GM23248 (cell line): ENCODE data around the gene UMOD. TPM values are rescaled to one million over a fixed set of nuclear protein-coding genes. Genes with fewer than 3 reads are reported as not detected.

ENCODE experiments used
- DNase-seq: peaks from one replicate; pipeline ENCODE4 v3.0.0-alpha.2; 2015
- H2AFZ ChIP-seq: fragments of 200-600 bp; sonication (generic); 2 replicates; pipeline ENCODE4 v1.6.1; 2016; ENCODE audit warnings: antibody characterized with exemption
- H3F3A ChIP-seq: fragments of 200-600 bp; sonication (generic); 2 replicates; pipeline ENCODE4 v1.6.1; 2016; ENCODE audit warnings: mild to moderate bottlenecking, antibody characterized with exemption, mixed run types; ENCODE audit not compliant: insufficient read depth
- H3K27ac ChIP-seq: fragments of 200-600 bp; sonication (generic); 2 replicates; pipeline ENCODE4 v1.5.1; 2016; ENCODE audit warnings: mild to moderate bottlenecking
- H3K27me3 ChIP-seq: fragments of 200-600 bp; sonication (generic); replicated peaks from 2 replicates; pipeline ENCODE4 v1.6.1; 2016; ENCODE audit warnings: mild to moderate bottlenecking; ENCODE audit not compliant: insufficient read depth
- H3K36me3 ChIP-seq: fragments of 200-600 bp; sonication (generic); 2 replicates; pipeline ENCODE4 v1.6.1; 2016; ENCODE audit warnings: low read depth, mild to moderate bottlenecking
- H3K4me1 ChIP-seq: fragments of 200-600 bp; sonication (generic); 2 replicates; pipeline ENCODE4 v1.6.1; 2016; ENCODE audit warnings: mild to moderate bottlenecking; ENCODE audit not compliant: insufficient read depth
- H3K4me2 ChIP-seq: fragments of 200-600 bp; sonication (generic); one replicate; pipeline ENCODE4 v1.6.1; 2016; ENCODE audit warnings: mild to moderate bottlenecking; ENCODE audit not compliant: unreplicated experiment
- H3K4me3 ChIP-seq: fragments of 200-600 bp; sonication (generic); 2 replicates; pipeline ENCODE4 v1.5.1; 2016; ENCODE audit warnings: mild to moderate bottlenecking
- H3K79me2 ChIP-seq: fragments of 200-600 bp; sonication (generic); 2 replicates; pipeline ENCODE4 v1.6.1; 2016; ENCODE audit warnings: mild to moderate bottlenecking; ENCODE audit not compliant: insufficient read depth
- H3K9ac ChIP-seq: fragments of 200-600 bp; sonication (generic); 2 replicates; pipeline ENCODE4 v1.6.1; 2016; ENCODE audit warnings: mild to moderate bottlenecking
- H3K9me2 ChIP-seq: fragments of 200-600 bp; sonication (generic); 2 replicates; pipeline ENCODE4 v1.6.1; 2016; ENCODE audit warnings: mixed run types, mild to moderate bottlenecking, moderate library complexity; ENCODE audit not compliant: insufficient read depth
- H3K9me3 ChIP-seq: fragments of 200-600 bp; sonication (generic); one replicate; pipeline ENCODE4 v1.6.1; 2017; ENCODE audit warnings: low read depth
- H4K20me1 ChIP-seq: fragments of 200-600 bp; sonication (generic); 2 replicates; pipeline ENCODE4 v1.6.0; 2016; ENCODE audit not compliant: insufficient read depth
- EZH2 ChIP-seq: fragments of 200-600 bp; sonication (generic); IDR thresholded peaks from 2 replicates; pipeline ENCODE4 v1.6.1; 2018; ENCODE audit warnings: antibody characterized with exemption, mild to moderate bottlenecking; ENCODE audit not compliant: insufficient read depth, poor library complexity, severe bottlenecking
- EZH2phosphoT487 ChIP-seq: fragments of 200-600 bp; sonication (generic); IDR thresholded peaks from 2 replicates; pipeline ENCODE4 v1.6.1; 2018; ENCODE audit warnings: antibody characterized with exemption, moderate library complexity, mild to moderate bottlenecking, low read depth; ENCODE audit not compliant: insufficient read depth
- WGBS, 2 experiments: methylation state at CpG; one replicate each; pipeline ENCODE4 v1.1.6; 2015 to 2017; ENCODE audit warnings: low lambda C conversion rate in 2 of 2, low coverage in 1 of 2; ENCODE audit errors: missing lambda C conversion rate in 2 of 2; 5-methylcytosine and 5-hydroxymethylcytosine counted together
- in situ Hi-C: fragments of 300-500 bp; cut with MboI; formaldehyde crosslinking; loops from 2 replicates; pipeline ENCODE4 v1.15.0; 2020
- polyA plus RNA-seq: library from polyadenylated mRNA; unstranded; fragments of >200 nt; fragmentation: Nextera tagmentation; extraction: Ambion mirVana; gene quantifications from 2 replicates; pipeline ENCODE4 v1.2.1, GENCODE V29; 2016
- total RNA-seq: library from RNA; depleted of rRNA; stranded (reverse); fragments of >200 nt; shearing (Covaris generic); gene quantifications from 2 replicates; pipeline ENCODE4 v1.2.3, GENCODE V29; 2014

The UMOD gene
- total and polyA plus RNA-seq, 2 experiments from 2014 or later, result not detected

GRCh38 chr16:20307791-20308190 is 44.7 kb downstream of the UMOD start:
- no peaks in the 10 kb centered on the region for H3F3A ChIP-seq
- TF ChIP-seq EZH2phosphoT487, result no peak
- no peak for TF ChIP-seq EZH2
- no peak overlapping the region for H3K4me3 ChIP-seq
- H3K9me2 ChIP-seq, result no peaks in the 10 kb centered on the region
- 53 to 55% methylated on average over 7 of the region's 7 CpGs for WGBS, 2 experiments
- no peak overlapping the region for H3K9ac ChIP-seq
- H3K79me2 ChIP-seq, result no peaks in the 10 kb centered on the region
- no peaks in the 10 kb centered on the region for H4K20me1 ChIP-seq
- no peak overlapping the region for H2AFZ ChIP-seq
- no peaks in the 10 kb centered on the region for H3K9me3 ChIP-seq
- H3K27ac ChIP-seq, result no peak overlapping the region
- in situ Hi-C loops, result no loop called here
- H3K36me3 ChIP-seq, result no peaks in the 10 kb centered on the region
- no peak for DNase-seq
- no peak overlapping the region for H3K4me2 ChIP-seq
- H3K4me1 ChIP-seq, result no peaks in the 10 kb centered on the region
- H3K27me3 ChIP-seq, result no peaks in the 10 kb centered on the region

- no peaks in the 10 kb centered on the region for H3K36me3 ChIP-seq
- H3K4me3 ChIP-seq, result no peak overlapping the region
- 0 to 41% methylated on average over 1 of the region's 1 CpG for WGBS, 2 experiments
- no peaks in the 10 kb centered on the region for H3F3A ChIP-seq
- H2AFZ ChIP-seq, result no peak overlapping the region
- H3K79me2 ChIP-seq, result no peaks in the 10 kb centered on the region
- DNase-seq, result no peak
- in situ Hi-C loops, result no loop called here
- no peak overlapping the region for H3K9ac ChIP-seq
- H3K27ac ChIP-seq, result no peak overlapping the region
- no peak for TF ChIP-seq EZH2
- TF ChIP-seq EZH2phosphoT487, result no peak
- no peaks in the 10 kb centered on the region for H3K27me3 ChIP-seq
- H3K9me2 ChIP-seq, result no peaks in the 10 kb centered on the region
- H3K4me2 ChIP-seq, result no peak overlapping the region
- no peaks in the 10 kb centered on the region for H3K4me1 ChIP-seq
- no peaks in the 10 kb centered on the region for H3K9me3 ChIP-seq
- H4K20me1 ChIP-seq, result no peaks in the 10 kb centered on the region
Measured at GRCh38 chr16:20307240-20307671, 45.3 kb downstream of the UMOD start.

GRCh38 chr16:20306401-20306800 is 46.1 kb downstream of the UMOD start:
- no peaks in the 10 kb centered on the region for H3K4me1 ChIP-seq
- H3K4me2 ChIP-seq, result no peak overlapping the region
- in situ Hi-C loops, result no loop called here
- no peaks in the 10 kb centered on the region for H3K27me3 ChIP-seq
- no peaks in the 10 kb centered on the region for H3K79me2 ChIP-seq
- DNase-seq, result no peak
- H3K9ac ChIP-seq, result no peak overlapping the region
- H3F3A ChIP-seq, result no peaks in the 10 kb centered on the region
- H2AFZ ChIP-seq, result no peak overlapping the region
- no peaks in the 10 kb centered on the region for H3K36me3 ChIP-seq
- no peaks in the 10 kb centered on the region for H4K20me1 ChIP-seq
- H3K4me3 ChIP-seq, result no peak overlapping the region
- H3K27ac ChIP-seq, result no peak overlapping the region
- 25 to 27% methylated on average over 4 of the region's 4 CpGs for WGBS, 2 experiments
- TF ChIP-seq EZH2phosphoT487 (no peak), EZH2 (no peak)
- no peaks in the 10 kb centered on the region for H3K9me2 ChIP-seq
- H3K9me3 ChIP-seq, result no peaks in the 10 kb centered on the region

GRCh38 chr16:20303012-20303411 is 49.5 kb downstream of the UMOD start:
- Histone ChIP-seq H3K9ac (no peak overlapping the region), H3K79me2 (no peaks in the 10 kb centered on the region), H3K36me3 (no peaks in the 10 kb centered on the region), H3K27me3 (no peaks in the 10 kb centered on the region; the same call in 1 of the 2 replicates), H3K9me3 (no peaks in the 10 kb centered on the region), H4K20me1 (no peaks in the 10 kb centered on the region), H3K4me3 (no peak overlapping the region), H3K9me2 (no peaks in the 10 kb centered on the region), H3K4me2 (no peak overlapping the region), H3F3A (no peaks in the 10 kb centered on the region), H3K4me1 (no peaks in the 10 kb centered on the region), H2AFZ (no peak overlapping the region), H3K27ac (no peak overlapping the region)
- no peak for DNase-seq
- TF ChIP-seq EZH2phosphoT487 (no peak), EZH2 (no peak)
- in situ Hi-C loops, result no loop called here
- WGBS, 2 experiments, result 37 to 46% methylated on average over 4 of the region's 4 CpGs

GRCh38 chr16:20302389-20302788 is 50.1 kb downstream of the UMOD start:
- no peaks in the 10 kb centered on the region for H3K79me2 ChIP-seq
- H3F3A ChIP-seq, result no peaks in the 10 kb centered on the region
- TF ChIP-seq EZH2phosphoT487, result no peak
- TF ChIP-seq EZH2, result no peak
- 41 to 42% methylated on average over 5 of the region's 5 CpGs for WGBS, 2 experiments
- H3K9me3 ChIP-seq, result no peaks in the 10 kb centered on the region
- no peaks in the 10 kb centered on the region for H4K20me1 ChIP-seq
- no peaks in the 10 kb centered on the region for H3K9me2 ChIP-seq
- no peaks in the 10 kb centered on the region for H3K4me1 ChIP-seq
- in situ Hi-C loops, result no loop called here
- H2AFZ ChIP-seq, result no peak overlapping the region
- H3K36me3 ChIP-seq, result no peaks in the 10 kb centered on the region
- no peak overlapping the region for H3K9ac ChIP-seq
- no peak overlapping the region for H3K4me3 ChIP-seq
- no peak for DNase-seq
- no peak overlapping the region for H3K4me2 ChIP-seq
- H3K27ac ChIP-seq, result no peak overlapping the region
- H3K27me3 ChIP-seq, result no peaks in the 10 kb centered on the region; the same call in 1 of the 2 replicates
